Activated CD8-positive, alpha-beta T cell treated with anti-CD3 and anti-CD28 coated beads for 36 hours (primary cell): Measurements from ENCODE around the gene BCAR3. TPM values are rescaled to one million over a fixed set of nuclear protein-coding genes. Genes with fewer than 3 reads are reported as not detected.

Experiments
- ATAC-seq: fragments of 200-7000 bp; cut with Tn5 transposase; one replicate; pipeline ENCODE4 v1.10.0; 2021; ENCODE audit warnings: mild to moderate bottlenecking, moderate library complexity
- CTCF ChIA-PET: fragments of 350-600 bp; sonication (Branson Sonifier 250); formaldehyde crosslinking; loops from one replicate; lab custom pipeline; 2021; ENCODE audit warnings: antibody characterized with exemption; lab: Charles Lee
- POLR2A ChIA-PET: fragments of 350-600 bp; sonication (Branson Sonifier 250); formaldehyde crosslinking; loops from one replicate; lab custom pipeline; 2021; ENCODE audit warnings: antibody characterized with exemption; lab: Charles Lee
- DNase-seq: peaks from one replicate; pipeline ENCODE4 v3.0.0-alpha.2; 2020
- H3K27ac Mint-ChIP-seq: one replicate; pipeline ENCODE4 v1.8.0; 2021; ENCODE audit warnings: mild to moderate bottlenecking, mixed read lengths
- H3K27me3 Mint-ChIP-seq: one replicate; pipeline ENCODE4 v1.8.0; 2021; ENCODE audit warnings: mixed read lengths
- H3K36me3 Mint-ChIP-seq: one replicate; pipeline ENCODE4 v1.8.0; 2021; ENCODE audit warnings: low read depth, mixed read lengths
- H3K4me1 Mint-ChIP-seq: one replicate; pipeline ENCODE4 v1.8.0; 2021; ENCODE audit warnings: low read depth, mixed read lengths
- H3K4me3 Mint-ChIP-seq: one replicate; pipeline ENCODE4 v1.8.0; 2021; ENCODE audit warnings: mild to moderate bottlenecking, moderate library complexity, mixed read lengths
- H3K9me3 Mint-ChIP-seq: one replicate; pipeline ENCODE4 v1.8.0; 2021; ENCODE audit warnings: mixed read lengths
- intact Hi-C: fragments of 100-400 bp; cut with micrococcal nuclease; formaldehyde crosslinking; loops from one replicate; pipeline ENCODE4 v1.10.0; 2022
- total RNA-seq, 2 experiments: library from RNA; stranded (reverse); gene quantifications; one replicate each; pipeline ENCODE4 v1.2.3, GENCODE V29; 2021
- TF ChIP-seq, protein P1 (sequence below): fragments of 200-600 bp; IDR thresholded peaks from one replicate; pipeline ENCODE4 v1.8.0; 2022; ENCODE audit warnings: antibody characterized with exemption, mild to moderate bottlenecking

The BCAR3 gene
- total RNA-seq, 2 experiments from 2014 or later, result 0.51 to 0.70 TPM

DNA sequence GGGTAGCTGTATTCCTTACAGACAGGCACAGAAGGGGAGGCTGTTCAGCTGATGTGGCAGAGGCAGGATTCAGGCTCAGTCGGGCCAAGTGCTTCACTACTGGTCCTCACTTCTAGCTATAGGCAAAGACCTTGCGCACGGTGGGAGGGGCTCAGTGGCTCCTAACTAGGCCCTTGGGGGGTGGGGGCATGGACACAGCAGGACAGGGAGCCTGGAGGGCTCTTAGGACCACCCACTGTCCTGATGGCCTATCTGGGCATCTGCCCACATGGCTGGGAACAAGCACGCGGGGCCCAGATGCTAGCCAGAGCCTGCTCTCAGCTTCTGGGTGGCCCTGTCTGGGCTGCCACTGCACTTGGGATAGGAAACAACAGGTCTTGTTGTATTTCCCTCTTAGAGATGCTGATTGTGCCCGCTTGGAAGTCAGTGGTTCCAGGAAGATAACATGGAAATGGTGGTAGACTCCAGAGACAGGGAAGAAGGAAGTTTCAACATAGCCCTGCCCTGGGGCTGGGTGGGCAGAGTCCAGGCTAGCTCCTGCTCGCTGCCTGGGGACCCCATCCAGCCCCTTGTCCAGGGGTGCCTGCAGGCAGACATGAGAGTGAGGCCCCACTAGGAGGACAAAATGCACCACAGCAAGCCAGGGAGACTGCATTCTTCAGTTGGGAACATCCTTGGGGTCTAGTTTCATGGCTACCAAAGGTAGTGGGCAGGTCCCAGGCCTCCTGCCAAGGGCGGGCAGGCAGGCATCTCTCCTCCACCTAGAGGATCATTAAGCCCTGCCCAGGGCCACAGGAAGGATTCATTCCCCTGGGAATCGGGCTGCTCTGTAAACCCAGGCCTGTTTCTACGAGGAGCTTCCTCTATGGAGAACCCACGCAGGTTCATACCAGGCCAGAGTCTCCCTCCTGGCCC, 102.5 kb downstream of the BCAR3 start:
- intact Hi-C loops, result no loop called here
- H3K27me3 Mint-ChIP-seq, result no peaks in the 10 kb centered on the region
- H3K27ac Mint-ChIP-seq, result no peak overlapping the region
- ATAC-seq (no peak), DNase-seq (no peak)
- no peaks in the 10 kb centered on the region for H3K36me3 Mint-ChIP-seq
- H3K4me1 Mint-ChIP-seq, result no peaks in the 10 kb centered on the region
- TF ChIP-seq, protein P1, sequence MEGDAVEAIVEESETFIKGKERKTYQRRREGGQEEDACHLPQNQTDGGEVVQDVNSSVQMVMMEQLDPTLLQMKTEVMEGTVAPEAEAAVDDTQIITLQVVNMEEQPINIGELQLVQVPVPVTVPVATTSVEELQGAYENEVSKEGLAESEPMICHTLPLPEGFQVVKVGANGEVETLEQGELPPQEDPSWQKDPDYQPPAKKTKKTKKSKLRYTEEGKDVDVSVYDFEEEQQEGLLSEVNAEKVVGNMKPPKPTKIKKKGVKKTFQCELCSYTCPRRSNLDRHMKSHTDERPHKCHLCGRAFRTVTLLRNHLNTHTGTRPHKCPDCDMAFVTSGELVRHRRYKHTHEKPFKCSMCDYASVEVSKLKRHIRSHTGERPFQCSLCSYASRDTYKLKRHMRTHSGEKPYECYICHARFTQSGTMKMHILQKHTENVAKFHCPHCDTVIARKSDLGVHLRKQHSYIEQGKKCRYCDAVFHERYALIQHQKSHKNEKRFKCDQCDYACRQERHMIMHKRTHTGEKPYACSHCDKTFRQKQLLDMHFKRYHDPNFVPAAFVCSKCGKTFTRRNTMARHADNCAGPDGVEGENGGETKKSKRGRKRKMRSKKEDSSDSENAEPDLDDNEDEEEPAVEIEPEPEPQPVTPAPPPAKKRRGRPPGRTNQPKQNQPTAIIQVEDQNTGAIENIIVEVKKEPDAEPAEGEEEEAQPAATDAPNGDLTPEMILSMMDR, result no peak
- H3K9me3 Mint-ChIP-seq, result no peaks in the 10 kb centered on the region
- no peak overlapping the region for H3K4me3 Mint-ChIP-seq
- CTCF ChIA-PET, result interaction anchor here (1.3 kb wide), 1 partner anchor 267 kb away, joined by 4 read pairs; no protein-coding TSS in a partner anchor
- POLR2A ChIA-PET, result interaction anchor here (0.6 kb wide), 1 partner anchor 277 kb away, joined by 3 read pairs; no protein-coding TSS in a partner anchor

DNA sequence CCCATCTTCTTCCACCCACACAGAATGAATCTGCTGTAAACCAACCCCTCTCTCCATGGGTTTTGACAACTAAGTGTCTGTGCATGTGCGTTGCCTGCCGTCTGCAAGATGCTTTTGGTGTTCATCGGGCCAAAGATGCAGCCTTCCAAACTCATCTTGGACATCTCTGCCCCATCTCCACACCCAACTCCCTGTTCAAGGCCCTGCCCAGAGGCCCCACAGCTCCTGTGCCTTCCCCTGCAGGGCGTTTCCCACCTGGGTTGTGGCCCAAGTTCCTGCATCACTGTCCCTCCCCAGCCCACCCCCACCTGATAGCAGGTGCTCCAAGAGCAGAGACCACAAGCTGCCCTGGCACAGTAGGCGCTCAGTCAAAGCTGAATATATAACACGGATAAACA, 103.2 kb downstream of the BCAR3 start:
- no peaks in the 10 kb centered on the region for H3K9me3 Mint-ChIP-seq
- no peaks in the 10 kb centered on the region for H3K36me3 Mint-ChIP-seq
- H3K4me3 Mint-ChIP-seq, result no peak overlapping the region
- H3K27ac Mint-ChIP-seq, result no peak overlapping the region
- DNase-seq (no peak), ATAC-seq (no peak)
- ChIA-PET POLR2A (interaction anchor here (0.6 kb wide), 1 partner anchor 276 kb away, joined by 3 read pairs; no protein-coding TSS in a partner anchor), CTCF (no interaction called here)
- H3K4me1 Mint-ChIP-seq, result no peaks in the 10 kb centered on the region
- H3K27me3 Mint-ChIP-seq, result no peaks in the 10 kb centered on the region
- TF ChIP-seq, protein P1, result no peak
- intact Hi-C loops, result no loop called here

DNA sequence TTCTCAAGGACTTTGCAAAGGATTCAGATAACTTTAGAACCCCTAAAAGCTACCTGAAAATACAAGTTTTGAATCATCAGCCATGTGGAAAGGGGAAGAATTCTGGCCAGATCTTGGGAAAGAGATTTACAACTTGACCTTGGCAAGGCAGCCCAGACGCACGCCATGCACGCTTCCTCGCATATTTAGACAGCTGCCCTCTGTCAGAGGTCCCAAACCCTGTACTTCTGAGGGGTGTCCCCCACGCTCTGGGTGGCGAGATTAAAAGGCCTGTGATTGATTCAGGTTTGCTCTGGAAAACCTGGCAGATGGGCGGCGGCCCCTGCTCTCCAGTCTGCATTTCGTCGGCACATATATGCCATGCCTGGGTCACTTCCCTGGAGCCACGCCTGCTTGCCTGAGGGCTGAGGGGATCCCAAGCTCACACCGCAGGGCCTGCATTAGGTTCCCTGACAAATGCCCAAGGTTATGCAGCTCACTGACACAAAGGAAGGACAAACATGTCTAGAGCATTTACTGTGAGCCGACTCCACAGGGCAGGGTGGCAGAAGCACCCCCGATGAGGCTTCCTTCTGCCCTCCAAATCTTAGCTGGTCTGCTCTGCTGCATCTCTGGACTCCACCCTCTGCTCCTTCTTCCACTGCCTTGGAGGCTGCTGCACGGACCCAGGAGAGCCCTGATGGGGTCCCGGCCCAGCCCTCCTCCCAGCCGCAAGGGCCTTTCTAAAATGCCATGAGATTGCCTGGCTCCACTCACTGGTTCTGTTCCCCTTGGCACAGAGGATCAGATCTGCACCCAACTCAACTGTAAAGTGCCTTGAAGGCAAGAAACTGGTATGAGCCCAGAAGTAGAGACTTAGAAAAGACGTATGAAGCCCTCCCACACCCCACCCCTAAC, 103.9 kb downstream of the BCAR3 start:
- ChIA-PET CTCF (no interaction called here), POLR2A (interaction anchor here (0.5 to 0.6 kb wide), 2 partner anchors 224 to 467 kb away, joined by 3 read pairs; no protein-coding TSS in a partner anchor)
- Mint-ChIP-seq H3K27me3 (no peaks in the 10 kb centered on the region), H3K4me1 (no peaks in the 10 kb centered on the region), H3K36me3 (no peaks in the 10 kb centered on the region), H3K4me3 (no peak overlapping the region), H3K27ac (no peak overlapping the region), H3K9me3 (no peaks in the 10 kb centered on the region)
- DNase-seq, result no peak
- no peak for ATAC-seq
- intact Hi-C loops, result no loop called here
- TF ChIP-seq, protein P1, result no peak

DNA sequence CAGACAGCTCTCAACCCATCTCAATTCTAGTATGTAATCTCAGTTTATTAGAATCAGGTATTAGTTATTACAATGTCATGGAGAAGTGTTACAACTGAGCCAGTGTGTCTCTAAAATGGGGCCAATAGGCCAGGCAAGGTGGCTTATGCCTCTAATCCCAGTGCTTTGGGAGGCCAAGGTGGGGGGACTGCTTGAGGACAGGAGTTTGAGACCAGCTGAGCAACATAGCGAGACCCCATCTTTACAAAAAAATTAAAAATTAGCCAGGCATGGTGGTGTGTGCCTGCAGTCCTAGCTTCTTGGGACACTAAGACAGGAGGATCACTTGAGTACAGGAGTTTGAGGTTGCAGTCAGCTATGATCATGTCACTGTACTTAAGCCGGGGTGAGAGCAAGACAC, 104.9 kb downstream of the BCAR3 start:
- H3K4me1 Mint-ChIP-seq, result no peaks in the 10 kb centered on the region
- ChIA-PET POLR2A (interaction anchor here (0.5 to 0.6 kb wide), 2 partner anchors 225 to 468 kb away, joined by 3 read pairs; no protein-coding TSS in a partner anchor), CTCF (no interaction called here)
- DNase-seq, result no peak
- intact Hi-C loops, result no loop called here
- H3K27ac Mint-ChIP-seq, result no peak overlapping the region
- H3K4me3 Mint-ChIP-seq, result no peak overlapping the region
- ATAC-seq, result no peak
- no peaks in the 10 kb centered on the region for H3K9me3 Mint-ChIP-seq
- no peaks in the 10 kb centered on the region for H3K27me3 Mint-ChIP-seq
- TF ChIP-seq, protein P1, result no peak
- no peaks in the 10 kb centered on the region for H3K36me3 Mint-ChIP-seq
